GM13977 (cell line): ENCODE measurements around the gene CHI3L1.

Experiments used
- DNase-seq: peaks from one replicate; pipeline ENCODE4 v3.0.0; 2012; ENCODE audit warnings: low spot score
- in situ Hi-C: fragments of 300-500 bp; cut with MboI; formaldehyde crosslinking; loops from one replicate; pipeline ENCODE4 v1.12.0; 2022; ENCODE audit warnings: low sequenced_read_pairs, low pct_unique_long_range_greater_than_20kb, mixed read lengths, inconsistent platforms; ENCODE audit not compliant: unreplicated experiment
- TF ChIP-seq, protein P1 (sequence below): IDR thresholded peaks from 2 replicates; pipeline ENCODE4 v1.5.1; 2012; ENCODE audit warnings: mild to moderate bottlenecking, control low read depth; ENCODE audit not compliant: insufficient read depth; ENCODE audit errors: extremely low read depth, missing control alignments

CHI3L1 gene

DNA sequence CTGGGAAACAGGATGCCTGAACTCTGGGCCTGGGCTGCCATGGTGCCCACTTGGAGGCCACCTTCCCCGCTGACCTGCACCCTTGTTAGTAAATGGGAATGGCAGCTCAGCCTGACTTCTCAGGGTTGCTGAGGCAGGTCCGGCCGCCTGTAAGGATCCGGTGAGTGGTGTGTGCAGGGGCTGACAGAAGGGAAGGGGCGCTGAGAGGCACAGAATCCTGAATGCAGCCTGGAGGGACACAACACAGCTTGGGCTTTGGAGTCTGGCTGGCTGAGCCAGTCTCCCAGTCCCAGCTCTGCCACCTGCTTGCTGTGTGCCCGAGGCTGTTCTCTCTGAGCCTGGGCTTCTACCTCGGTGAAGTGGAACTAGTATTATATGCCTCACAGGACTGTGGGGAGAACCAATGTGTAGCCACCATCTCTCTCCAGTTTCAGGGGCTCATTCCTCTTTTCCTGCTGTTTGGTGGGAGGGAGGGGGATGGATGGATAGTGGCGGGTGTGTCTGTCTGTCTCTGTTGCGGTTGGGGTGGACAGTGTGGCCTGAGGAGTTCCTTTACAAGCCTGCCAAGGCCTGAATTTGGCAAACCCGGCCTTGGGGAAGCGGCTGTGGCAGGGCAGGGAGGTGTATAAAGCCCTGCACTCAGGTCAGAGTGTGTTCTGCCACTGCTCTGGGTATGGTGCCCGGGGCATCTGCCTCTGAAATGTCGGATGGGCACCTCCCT, 41.0 kb downstream of the CHI3L1 start:
- no peak for DNase-seq
- TF ChIP-seq, protein P1, sequence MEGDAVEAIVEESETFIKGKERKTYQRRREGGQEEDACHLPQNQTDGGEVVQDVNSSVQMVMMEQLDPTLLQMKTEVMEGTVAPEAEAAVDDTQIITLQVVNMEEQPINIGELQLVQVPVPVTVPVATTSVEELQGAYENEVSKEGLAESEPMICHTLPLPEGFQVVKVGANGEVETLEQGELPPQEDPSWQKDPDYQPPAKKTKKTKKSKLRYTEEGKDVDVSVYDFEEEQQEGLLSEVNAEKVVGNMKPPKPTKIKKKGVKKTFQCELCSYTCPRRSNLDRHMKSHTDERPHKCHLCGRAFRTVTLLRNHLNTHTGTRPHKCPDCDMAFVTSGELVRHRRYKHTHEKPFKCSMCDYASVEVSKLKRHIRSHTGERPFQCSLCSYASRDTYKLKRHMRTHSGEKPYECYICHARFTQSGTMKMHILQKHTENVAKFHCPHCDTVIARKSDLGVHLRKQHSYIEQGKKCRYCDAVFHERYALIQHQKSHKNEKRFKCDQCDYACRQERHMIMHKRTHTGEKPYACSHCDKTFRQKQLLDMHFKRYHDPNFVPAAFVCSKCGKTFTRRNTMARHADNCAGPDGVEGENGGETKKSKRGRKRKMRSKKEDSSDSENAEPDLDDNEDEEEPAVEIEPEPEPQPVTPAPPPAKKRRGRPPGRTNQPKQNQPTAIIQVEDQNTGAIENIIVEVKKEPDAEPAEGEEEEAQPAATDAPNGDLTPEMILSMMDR = no peak
- in situ Hi-C loops = no loop called here

DNA sequence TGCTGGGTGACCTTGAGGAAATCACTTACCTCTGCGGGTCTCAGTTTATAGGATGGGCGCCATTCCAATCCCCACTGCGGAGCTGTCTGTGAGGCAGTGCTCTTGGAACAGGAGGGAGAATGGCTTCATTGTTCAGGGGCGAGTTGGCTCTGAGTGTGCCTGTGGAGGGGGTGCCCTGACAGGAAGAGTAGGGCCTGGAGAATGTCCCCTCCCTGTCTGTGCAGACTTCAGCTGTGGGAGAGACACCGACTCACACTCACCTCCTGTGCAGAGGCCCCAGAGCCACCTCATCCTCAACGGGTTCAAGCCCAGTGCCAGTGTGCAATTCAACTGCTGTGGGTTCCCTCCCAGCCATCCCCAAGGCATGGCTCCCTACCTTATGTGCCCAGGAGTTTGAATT, 41.8 kb downstream of the CHI3L1 start:
- TF ChIP-seq, protein P1 = no peak
- no peak for DNase-seq
- in situ Hi-C loops = no loop called here

DNA sequence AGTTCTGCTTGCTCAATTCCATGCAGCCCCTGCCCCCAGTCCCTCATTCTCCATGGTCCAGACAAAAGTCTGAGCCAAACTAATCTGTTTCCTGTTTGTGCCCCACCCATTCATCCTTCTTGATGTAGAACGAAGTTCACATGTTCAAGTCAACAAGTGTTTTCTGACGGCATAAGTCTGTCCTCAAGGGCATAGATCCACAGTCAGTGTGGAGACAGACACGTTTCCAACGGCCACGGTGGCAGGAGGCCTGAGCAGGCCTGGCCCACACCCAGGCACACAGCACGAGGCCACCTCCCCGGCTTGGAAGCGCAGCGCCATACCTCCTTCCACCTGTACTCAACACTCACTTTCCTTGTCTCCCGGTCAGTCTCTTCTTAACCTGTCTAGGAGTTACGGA, 42.9 kb downstream of the CHI3L1 start:
- DNase-seq = no peak
- in situ Hi-C loops = no loop called here
- TF ChIP-seq, protein P1 = no peak

DNA sequence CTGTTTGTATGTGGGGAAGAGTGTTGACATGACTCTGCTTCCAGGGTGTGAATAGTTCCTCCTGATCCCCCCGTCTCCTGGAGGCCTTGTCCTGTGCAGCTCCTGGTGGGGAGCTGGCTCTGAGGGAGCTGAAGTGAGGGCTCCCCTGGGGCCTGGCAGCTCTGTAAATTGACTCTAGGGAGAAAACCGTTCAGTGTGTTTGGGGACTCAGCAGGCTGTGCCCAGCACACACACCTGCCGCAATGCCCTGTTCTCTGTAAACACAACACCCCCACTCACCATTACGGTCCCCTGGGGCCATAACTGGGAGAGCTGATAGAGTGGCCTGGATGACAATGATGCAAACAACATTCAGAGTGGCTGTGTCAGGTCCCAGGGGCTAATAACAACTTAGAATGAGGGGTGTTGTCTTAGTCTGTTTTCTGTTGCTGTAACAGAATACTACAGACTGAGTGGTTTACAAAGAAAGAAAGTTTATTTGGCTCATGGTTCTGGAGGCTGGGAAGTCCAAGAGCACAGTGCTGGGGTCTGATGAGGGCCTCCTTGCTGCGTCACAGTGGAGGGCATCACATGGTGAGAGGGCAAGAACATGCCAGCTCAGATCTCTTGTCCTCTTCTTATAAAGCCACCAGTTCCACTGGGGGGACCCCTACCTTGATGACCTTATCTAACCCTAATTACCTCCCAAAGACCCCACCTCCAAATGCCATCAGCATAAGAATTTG, 43.7 kb downstream of the CHI3L1 start:
- TF ChIP-seq, protein P1 = no peak
- no peak for DNase-seq
- in situ Hi-C loops = no loop called here

DNA sequence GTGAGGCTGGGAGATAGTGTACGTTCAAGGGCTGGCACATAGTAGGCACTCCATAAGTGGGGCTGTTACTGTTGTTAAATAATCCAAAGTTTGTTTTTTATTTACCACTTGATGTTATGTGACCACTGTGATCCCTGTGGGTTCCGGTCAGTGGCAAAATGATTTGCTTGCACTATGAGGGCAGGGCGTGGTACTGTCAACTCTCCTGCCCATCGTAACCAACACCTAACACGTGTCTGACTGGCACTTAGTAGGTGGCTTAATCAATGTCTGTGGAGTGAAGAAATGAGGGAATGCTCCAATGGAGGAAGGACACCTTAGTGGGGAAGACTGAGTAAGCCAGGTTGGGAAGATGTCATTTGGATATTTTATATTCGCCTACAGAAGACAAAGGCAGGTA, 44.4 kb downstream of the CHI3L1 start:
- in situ Hi-C loops = no loop called here
- no peak for DNase-seq
- TF ChIP-seq, protein P1 = no peak

DNA sequence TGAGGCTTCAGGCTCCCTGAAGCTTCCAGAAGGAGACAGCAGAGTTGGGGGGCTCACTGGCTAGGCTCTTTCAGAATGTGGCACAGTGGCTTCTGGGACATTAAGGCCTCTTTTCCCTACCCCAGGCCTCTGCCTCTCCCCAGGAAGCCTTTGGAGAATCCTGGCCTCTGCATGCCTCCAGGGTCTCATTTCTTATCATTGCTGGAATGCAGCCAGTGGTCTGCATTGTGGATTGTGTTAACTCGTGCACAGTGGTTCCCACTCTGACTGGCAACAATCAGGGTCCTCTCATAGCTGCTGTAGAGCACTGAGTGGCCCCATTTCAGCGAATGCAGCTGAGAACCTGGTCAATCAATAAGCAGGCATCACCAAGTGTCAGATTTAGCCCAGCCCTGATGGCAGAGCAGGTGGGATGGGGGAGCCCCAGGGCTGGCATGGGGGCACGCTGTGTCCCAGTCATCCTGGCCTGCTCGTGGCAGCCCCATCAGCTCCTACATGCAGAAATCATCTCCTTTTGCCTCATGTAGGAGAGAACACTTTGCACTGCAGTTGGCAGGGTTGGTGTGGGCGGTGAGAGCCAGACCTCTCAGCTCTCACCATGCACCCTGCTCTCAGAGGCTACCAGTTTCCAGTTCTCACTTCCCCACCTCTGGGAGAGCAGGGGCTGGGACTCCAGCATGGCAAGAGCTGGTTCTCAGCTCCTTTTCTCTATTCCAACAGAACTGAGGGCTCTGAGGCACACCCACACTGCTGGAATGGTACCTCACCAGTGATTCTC, 45.6 kb downstream of the CHI3L1 start:
- TF ChIP-seq, protein P1 = no peak
- in situ Hi-C loops = no loop called here
- DNase-seq = no peak
